NCI-H1105 treated with DMSO at 0.1 percent for 48 hours (cell line): ENCODE data around the gene ACTC1.

ENCODE experiments used
- DNase-seq: peaks from one replicate; lab custom pipeline; 2025; lab: John Stamatoyannopoulos, UW

The ACTC1 gene

DNA sequence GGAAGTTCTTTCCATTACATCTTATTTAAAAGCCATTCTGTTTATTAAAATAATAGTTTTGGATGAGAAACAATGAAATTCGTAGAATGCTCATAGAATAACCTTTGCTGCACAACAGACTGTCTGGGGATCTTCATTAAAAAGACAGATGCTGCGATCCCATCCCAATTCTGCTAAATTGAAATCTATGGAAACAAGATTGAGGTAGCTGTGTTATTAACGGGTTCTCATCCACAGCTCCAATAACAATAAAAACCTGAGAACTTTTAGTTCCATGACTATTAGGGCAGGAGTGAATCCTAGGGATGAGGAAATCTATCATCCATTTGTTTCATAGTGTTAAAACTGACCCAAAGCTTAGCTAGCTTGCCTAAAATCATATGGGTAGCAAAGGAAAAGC lies 38.1 kb downstream of the ACTC1 start:
- no peak for DNase-seq

DNA sequence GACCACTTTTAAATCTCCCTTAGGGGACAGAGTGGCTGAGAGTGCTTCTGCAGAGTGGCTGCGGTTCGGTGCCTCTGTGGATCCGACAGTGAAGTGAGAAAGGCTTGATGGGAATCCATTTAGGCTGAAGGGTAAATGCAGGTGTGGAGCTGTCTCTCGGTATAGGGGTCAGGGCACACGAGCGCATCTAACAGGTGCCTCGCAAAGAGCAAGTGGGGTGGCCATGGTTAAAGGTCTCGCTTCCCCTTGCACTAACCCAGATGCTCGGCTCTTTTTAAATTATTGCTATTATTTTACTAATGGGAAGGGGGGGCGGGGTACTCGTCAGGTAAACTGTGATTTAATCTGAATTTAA lies 40.0 kb downstream of the ACTC1 start:
- no peak for DNase-seq

DNA sequence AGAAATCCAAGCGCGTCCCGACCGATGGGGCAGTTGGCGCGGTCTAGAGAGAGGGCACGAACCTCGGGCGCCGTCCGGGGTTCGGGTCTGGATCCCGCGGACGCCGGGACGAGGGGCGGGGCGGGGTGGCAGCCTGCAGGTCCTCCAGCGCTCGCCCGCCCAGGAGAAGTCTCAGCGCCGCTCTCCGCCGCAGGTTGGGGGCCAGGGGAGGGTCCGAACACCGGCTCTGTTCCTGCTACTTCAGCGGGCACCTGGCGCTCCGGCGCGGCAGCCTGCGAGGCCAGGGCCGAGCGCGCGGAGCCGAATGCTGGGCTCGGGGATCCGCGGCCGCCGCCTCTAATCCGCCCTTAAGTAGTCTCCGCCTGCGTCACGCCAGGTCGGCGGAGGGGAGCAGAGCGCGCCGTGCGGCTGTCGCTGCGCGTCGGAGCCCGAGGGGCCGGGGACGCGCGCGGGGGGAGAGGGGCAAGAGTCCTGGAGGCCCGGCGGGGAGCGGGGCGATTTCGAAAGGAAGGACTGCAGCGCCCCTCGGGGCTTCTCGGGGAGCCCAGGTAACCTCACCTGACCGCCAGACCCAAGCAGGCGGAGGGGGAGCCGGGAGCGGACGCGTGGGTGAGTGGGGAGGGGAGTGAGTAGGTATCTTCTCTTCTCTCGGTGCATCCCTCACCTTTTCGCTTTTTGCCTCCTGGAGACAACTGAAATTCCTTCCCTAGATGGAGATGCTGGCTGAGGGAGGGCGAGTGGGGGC lies 40.5 kb downstream of the ACTC1 start, which contains the start of gene GJD2:
TSS of gene GJD2 (minus strand) at position 325 of the 745 bp plus-strand sequence. CDS start 510 bp downstream, outside the sequence.
- DNase-seq: peak; percentile 22

DNA sequence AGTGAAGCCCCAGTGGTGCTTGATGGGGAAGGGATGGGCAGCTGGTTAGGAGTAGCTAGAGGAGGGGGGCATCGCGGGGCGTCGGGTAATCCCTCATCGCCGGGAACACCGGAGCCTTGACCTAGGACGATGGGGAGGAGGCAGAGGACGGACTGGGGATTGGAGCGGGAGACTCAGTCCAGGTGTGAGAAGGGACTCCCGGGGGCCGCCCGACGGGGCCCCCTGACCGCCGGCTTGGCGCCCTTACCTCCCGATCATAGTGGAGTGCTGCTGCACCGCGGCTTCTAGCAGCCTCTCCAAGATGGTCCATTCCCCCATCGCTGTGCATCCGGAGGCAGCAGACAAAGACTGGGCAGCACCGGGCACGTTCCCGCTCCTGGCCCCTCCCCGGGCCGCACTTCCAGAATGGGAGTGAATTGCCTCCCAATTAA lies 41.2 kb downstream of the ACTC1 start:
- peak; percentile 8 for DNase-seq

DNA sequence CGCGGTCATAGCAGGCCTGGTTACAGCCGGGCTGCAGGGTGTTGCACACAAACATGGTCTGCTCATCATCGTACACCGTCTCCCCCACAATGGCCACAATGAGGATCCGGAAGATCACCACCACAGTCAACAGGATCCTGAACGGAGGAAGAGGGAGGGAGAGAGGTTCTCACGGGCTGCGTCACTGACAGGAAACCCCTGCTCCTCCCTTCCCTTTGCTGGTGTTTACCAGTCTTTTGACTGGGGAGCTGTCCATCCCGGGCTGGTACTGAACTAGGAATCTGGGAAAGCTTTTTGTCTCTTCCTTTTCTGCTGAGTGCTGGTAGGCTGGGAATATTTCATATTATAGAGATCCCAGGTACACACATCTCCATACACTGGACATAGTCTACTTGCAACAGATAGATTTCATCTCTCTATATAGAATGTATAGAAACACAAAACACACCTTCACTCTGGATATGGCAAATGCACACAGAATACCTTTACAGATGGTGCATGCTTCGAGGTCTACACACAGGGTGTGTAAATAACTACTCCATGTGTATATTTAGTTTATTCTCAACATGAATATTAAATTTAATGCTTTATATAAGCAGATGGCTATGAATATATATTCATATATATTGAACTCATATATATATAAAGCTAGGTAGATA lies 42.0 kb downstream of the ACTC1 start:
- DNase-seq: no peak

DNA sequence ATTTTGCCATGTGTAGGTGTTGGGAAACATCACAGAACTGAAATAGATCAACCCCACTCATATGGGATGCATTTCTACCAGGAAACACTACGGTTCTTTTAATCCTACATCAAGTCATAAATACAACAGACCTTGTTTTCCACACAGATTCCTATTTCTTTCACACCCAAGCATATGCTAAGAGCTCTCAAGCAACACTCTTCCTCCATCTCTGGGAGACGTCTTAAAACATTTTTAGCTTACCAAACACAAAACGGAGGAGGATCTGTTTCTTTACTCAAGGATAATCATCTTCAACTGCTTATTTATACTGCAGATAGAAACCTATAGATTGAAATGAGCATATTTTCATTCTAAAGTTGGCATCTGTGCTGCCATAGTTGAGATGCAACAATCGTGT lies 45.7 kb downstream of the ACTC1 start:
- DNase-seq: no peak
